ENCODE data around the gene SCML1. TPM values are rescaled to one million over a fixed set of nuclear protein-coding genes. Genes with fewer than 3 reads are reported as not detected.

The SCML1 gene, protein sequence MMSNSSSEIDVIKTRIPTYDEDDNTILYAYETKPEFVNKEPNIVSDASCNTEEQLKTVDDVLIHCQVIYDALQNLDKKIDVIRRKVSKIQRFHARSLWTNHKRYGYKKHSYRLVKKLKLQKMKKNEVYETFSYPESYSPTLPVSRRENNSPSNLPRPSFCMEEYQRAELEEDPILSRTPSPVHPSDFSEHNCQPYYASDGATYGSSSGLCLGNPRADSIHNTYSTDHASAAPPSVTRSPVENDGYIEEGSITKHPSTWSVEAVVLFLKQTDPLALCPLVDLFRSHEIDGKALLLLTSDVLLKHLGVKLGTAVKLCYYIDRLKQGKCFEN
- polyA plus RNA-seq, result 9.4 and 11.2 TPM in 2 replicates
- polyA minus RNA-seq, result 4.4 and 5.4 TPM in 2 replicates

DNA sequence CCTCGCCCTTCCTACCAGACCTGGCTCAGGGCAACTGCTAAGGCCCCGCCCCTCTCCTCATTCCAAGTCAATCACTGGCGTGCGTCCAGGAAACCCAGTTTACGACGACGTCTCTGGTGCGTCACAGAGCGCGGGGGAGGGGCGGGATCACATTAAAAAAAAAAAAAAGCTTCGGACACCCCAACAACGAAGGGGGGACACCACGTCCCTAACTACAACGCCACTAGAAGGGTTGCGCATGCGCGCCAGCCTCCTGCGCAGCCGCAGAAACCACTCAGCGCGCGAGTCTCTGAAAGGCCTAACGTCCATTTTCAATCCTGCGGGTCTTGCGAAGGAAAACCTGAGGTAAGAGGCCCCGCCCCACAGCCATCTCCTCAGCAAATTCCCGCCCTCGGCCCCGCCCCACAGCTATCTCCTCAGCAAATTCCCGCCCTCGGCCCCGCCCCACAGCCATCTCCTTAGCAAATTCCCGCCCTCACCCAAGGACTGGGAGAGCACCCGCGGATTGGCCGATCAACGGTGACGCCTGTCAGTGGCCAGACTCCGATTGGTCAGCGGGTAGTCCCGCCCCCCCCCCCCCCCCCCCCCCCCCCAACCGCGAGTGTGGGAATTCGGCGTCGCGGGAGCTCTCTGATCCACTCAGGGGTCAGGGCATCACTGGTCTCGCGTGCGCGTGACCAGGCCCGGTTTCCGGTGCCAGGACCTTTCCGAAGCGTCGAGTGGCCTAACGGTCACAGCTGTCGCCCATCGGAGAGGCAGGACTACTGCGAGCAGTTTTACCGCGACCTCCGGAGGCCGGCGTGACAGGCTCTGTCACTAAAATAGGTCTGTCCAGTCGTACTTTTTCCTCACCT lies at the start of gene SCML1:
SCML1 (plus strand) TSS at position 638 of the 854 bp plus-strand sequence. CDS start 6,694 bp downstream, outside the sequence.
- H3K9me2 ChIP-seq (ENCODE audit: insufficient read depth, low read length), result no peaks in the 10 kb centered on the region
- no peaks in the 10 kb centered on the region for H3K36me3 ChIP-seq (ENCODE audit: insufficient read depth, low read length)
- H3K27ac ChIP-seq (ENCODE audit: low read length), result peak within 1 kb of the TSS; percentile 63
- H3K4me2 ChIP-seq (ENCODE audit: low read length), result peak within 1 kb of the TSS; percentile 5
- no peaks in the 10 kb centered on the region for H3F3A ChIP-seq (ENCODE audit: insufficient read depth, low read length, poor library complexity, severe bottlenecking)
- H4K20me1 ChIP-seq (ENCODE audit: insufficient read depth), result no peaks in the 10 kb centered on the region
- no peaks in the 10 kb centered on the region for H3K27me3 ChIP-seq (ENCODE audit: insufficient read depth, low read depth, low read length)
- peak within 1 kb of the TSS; percentile 65 for H2AFZ ChIP-seq (ENCODE audit: low read depth, low read length)
- TF ChIP-seq TAF1 (IDR thresholded peaks at IDR 0.05; ENCODE audit: low read depth) (no peak), EP300 (conservative IDR thresholded peaks at IDR 0.05; ENCODE audit: poor library complexity, severe bottlenecking) (peak; percentile 48), SMC3 (conservative IDR thresholded peaks at IDR 0.05; ENCODE audit: poor library complexity) (no peak), POLR2AphosphoS5 (IDR thresholded peaks at IDR 0.05) (peak; percentile 18), EZH2 (IDR thresholded peaks at IDR 0.05; ENCODE audit: borderline replicate concordance, insufficient read depth, low read length, poor library complexity, severe bottlenecking) (no peak), RAD21 (conservative IDR thresholded peaks at IDR 0.05) (no peak), MXI1 (conservative IDR thresholded peaks at IDR 0.05; ENCODE audit: poor library complexity, severe bottlenecking) (no peak)
- TF ChIP-seq, protein P1, sequence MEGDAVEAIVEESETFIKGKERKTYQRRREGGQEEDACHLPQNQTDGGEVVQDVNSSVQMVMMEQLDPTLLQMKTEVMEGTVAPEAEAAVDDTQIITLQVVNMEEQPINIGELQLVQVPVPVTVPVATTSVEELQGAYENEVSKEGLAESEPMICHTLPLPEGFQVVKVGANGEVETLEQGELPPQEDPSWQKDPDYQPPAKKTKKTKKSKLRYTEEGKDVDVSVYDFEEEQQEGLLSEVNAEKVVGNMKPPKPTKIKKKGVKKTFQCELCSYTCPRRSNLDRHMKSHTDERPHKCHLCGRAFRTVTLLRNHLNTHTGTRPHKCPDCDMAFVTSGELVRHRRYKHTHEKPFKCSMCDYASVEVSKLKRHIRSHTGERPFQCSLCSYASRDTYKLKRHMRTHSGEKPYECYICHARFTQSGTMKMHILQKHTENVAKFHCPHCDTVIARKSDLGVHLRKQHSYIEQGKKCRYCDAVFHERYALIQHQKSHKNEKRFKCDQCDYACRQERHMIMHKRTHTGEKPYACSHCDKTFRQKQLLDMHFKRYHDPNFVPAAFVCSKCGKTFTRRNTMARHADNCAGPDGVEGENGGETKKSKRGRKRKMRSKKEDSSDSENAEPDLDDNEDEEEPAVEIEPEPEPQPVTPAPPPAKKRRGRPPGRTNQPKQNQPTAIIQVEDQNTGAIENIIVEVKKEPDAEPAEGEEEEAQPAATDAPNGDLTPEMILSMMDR (IDR thresholded peaks at IDR 0.05; ENCODE audit: poor library complexity, severe bottlenecking), result no peak
- TF ChIP-seq, protein P2, sequence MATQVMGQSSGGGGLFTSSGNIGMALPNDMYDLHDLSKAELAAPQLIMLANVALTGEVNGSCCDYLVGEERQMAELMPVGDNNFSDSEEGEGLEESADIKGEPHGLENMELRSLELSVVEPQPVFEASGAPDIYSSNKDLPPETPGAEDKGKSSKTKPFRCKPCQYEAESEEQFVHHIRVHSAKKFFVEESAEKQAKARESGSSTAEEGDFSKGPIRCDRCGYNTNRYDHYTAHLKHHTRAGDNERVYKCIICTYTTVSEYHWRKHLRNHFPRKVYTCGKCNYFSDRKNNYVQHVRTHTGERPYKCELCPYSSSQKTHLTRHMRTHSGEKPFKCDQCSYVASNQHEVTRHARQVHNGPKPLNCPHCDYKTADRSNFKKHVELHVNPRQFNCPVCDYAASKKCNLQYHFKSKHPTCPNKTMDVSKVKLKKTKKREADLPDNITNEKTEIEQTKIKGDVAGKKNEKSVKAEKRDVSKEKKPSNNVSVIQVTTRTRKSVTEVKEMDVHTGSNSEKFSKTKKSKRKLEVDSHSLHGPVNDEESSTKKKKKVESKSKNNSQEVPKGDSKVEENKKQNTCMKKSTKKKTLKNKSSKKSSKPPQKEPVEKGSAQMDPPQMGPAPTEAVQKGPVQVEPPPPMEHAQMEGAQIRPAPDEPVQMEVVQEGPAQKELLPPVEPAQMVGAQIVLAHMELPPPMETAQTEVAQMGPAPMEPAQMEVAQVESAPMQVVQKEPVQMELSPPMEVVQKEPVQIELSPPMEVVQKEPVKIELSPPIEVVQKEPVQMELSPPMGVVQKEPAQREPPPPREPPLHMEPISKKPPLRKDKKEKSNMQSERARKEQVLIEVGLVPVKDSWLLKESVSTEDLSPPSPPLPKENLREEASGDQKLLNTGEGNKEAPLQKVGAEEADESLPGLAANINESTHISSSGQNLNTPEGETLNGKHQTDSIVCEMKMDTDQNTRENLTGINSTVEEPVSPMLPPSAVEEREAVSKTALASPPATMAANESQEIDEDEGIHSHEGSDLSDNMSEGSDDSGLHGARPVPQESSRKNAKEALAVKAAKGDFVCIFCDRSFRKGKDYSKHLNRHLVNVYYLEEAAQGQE (IDR thresholded peaks at IDR 0.05; ENCODE audit: borderline replicate concordance), result peak; percentile 26
- peak within 1 kb of the TSS; percentile 79 for H3K4me3 ChIP-seq (ENCODE audit: low read length)
- peaks cover 3% of the 10 kb centered on the region for H3K79me2 ChIP-seq (replicated peaks; ENCODE audit: insufficient read depth, low read length)
- peak within 1 kb of the TSS; percentile 59 for H3K9ac ChIP-seq (ENCODE audit: low read length)
- H3K9me3 ChIP-seq (ENCODE audit: low read length), result no peaks in the 10 kb centered on the region

DNA sequence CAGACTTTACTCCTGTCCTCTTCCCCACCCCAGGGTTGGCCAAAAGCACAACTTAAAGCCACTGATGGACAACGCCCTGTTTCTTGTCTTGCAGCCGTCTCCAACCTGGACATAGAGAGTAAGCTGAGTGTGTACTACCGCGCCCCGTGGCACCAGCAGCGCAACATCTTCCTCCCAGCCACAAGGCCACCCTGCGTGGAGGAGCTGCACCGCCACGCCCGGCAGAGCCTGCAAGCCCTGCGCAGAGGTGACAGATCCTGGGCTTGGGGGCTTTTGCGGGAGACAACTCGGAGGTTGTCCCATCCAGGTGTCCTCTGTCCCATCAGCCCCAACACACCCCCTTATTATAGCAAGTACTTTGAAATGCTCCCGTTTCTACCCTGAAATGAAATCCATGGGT lies 49.6 kb upstream of the SCML1 start:
- Histone ChIP-seq H3K27me3 (ENCODE audit: insufficient read depth, low read depth, low read length) (no peaks in the 10 kb centered on the region), H3K9me2 (ENCODE audit: insufficient read depth, low read length) (no peaks in the 10 kb centered on the region), H4K20me1 (ENCODE audit: insufficient read depth) (no peaks in the 10 kb centered on the region), H3F3A (ENCODE audit: insufficient read depth, low read length, poor library complexity, severe bottlenecking) (no peaks in the 10 kb centered on the region), H3K4me2 (ENCODE audit: low read length) (no peak overlapping the region), H3K9me3 (ENCODE audit: low read length) (no peaks in the 10 kb centered on the region), H3K9ac (ENCODE audit: low read length) (no peak overlapping the region), H3K36me3 (ENCODE audit: insufficient read depth, low read length) (no peaks in the 10 kb centered on the region), H3K4me3 (ENCODE audit: low read length) (no peak overlapping the region), H2AFZ (ENCODE audit: low read depth, low read length) (no peak overlapping the region), H3K79me2 (replicated peaks; ENCODE audit: insufficient read depth, low read length) (no peaks in the 10 kb centered on the region), H3K27ac (ENCODE audit: low read length) (no peak overlapping the region)
- TF ChIP-seq TAF1 (IDR thresholded peaks at IDR 0.05; ENCODE audit: low read depth) (no peak), EP300 (conservative IDR thresholded peaks at IDR 0.05; ENCODE audit: poor library complexity, severe bottlenecking) (no peak), RAD21 (conservative IDR thresholded peaks at IDR 0.05) (no peak), EZH2 (IDR thresholded peaks at IDR 0.05; ENCODE audit: borderline replicate concordance, insufficient read depth, low read length, poor library complexity, severe bottlenecking) (no peak), POLR2AphosphoS5 (IDR thresholded peaks at IDR 0.05) (no peak), MXI1 (conservative IDR thresholded peaks at IDR 0.05; ENCODE audit: poor library complexity, severe bottlenecking) (no peak), SMC3 (conservative IDR thresholded peaks at IDR 0.05; ENCODE audit: poor library complexity) (no peak)
- TF ChIP-seq, protein P2 (IDR thresholded peaks at IDR 0.05; ENCODE audit: borderline replicate concordance), result no peak
- TF ChIP-seq, protein P1 (IDR thresholded peaks at IDR 0.05; ENCODE audit: poor library complexity, severe bottlenecking), result no peak

Measured in neural cell (in vitro differentiated cells).